HEK293T (cell line): ENCODE data around the gene CCDC68.

ENCODE experiments used
- CTCF ChIA-PET: fragments of 350-600 bp; formaldehyde crosslinking; extraction: SDS; loops from one replicate; lab custom pipeline; 2021; ENCODE audit warnings: antibody characterized with exemption, inconsistent platforms; lab: Yijun Ruan, JAX
- POLR2A ChIA-PET: fragments of 350-600 bp; formaldehyde crosslinking; extraction: SDS; loops from one replicate; lab custom pipeline; 2020; ENCODE audit warnings: antibody characterized with exemption, inconsistent platforms; lab: Yijun Ruan, JAX
- DNase-seq: peaks from one replicate; pipeline ENCODE4 v3.0.0; 2012; ENCODE audit warnings: mixed read lengths; ENCODE audit errors: extremely low spot score
- ARNT ChIP-seq: fragments of 450-650 bp; IDR thresholded peaks from 2 replicates; pipeline ENCODE4 v1.6.1; 2017; ENCODE audit warnings: mild to moderate bottlenecking
- BHLHE40 ChIP-seq: fragments of 450-650 bp; IDR thresholded peaks from 2 replicates; pipeline ENCODE4 v1.6.1; 2016; ENCODE audit warnings: mild to moderate bottlenecking, moderate library complexity, borderline replicate concordance
- CTBP1 ChIP-seq: fragments of 450-650 bp; IDR thresholded peaks from 2 replicates; pipeline ENCODE4 v1.6.1; 2016; ENCODE audit warnings: borderline replicate concordance
- ELF4 ChIP-seq: fragments of 450-650 bp; IDR thresholded peaks from 2 replicates; pipeline ENCODE4 v1.6.1; 2017; ENCODE audit warnings: antibody characterized with exemption
- FOXA1 ChIP-seq: fragments of 450-650 bp; IDR thresholded peaks from 2 replicates; pipeline ENCODE4 v1.6.1; 2016; ENCODE audit warnings: mild to moderate bottlenecking
- FOXK2 ChIP-seq: fragments of 450-650 bp; IDR thresholded peaks from 2 replicates; pipeline ENCODE4 v1.6.1; 2016; ENCODE audit warnings: mild to moderate bottlenecking
- FOXM1 ChIP-seq: fragments of 450-650 bp; IDR thresholded peaks from 2 replicates; pipeline ENCODE4 v1.6.1; 2017; ENCODE audit warnings: mild to moderate bottlenecking, borderline replicate concordance
- HDGF ChIP-seq: fragments of 450-650 bp; IDR thresholded peaks from 2 replicates; pipeline ENCODE4 v1.6.1; 2017; ENCODE audit warnings: antibody characterized with exemption, borderline replicate concordance
- L3MBTL2 ChIP-seq: fragments of 450-650 bp; conservative IDR thresholded peaks from 2 replicates; pipeline ENCODE4 v1.6.1; 2016; ENCODE audit warnings: mild to moderate bottlenecking
- LEF1 ChIP-seq: fragments of 450-650 bp; IDR thresholded peaks from 2 replicates; pipeline ENCODE4 v1.6.1; 2017; ENCODE audit warnings: mild to moderate bottlenecking, borderline replicate concordance
- NFRKB ChIP-seq: fragments of 450-650 bp; IDR thresholded peaks from 2 replicates; pipeline ENCODE4 v1.6.1; 2016; ENCODE audit warnings: mild to moderate bottlenecking, moderate library complexity
- SP1 ChIP-seq: fragments of 450-650 bp; IDR thresholded peaks from 2 replicates; pipeline ENCODE4 v1.6.1; 2017
- SUZ12 ChIP-seq: fragments of 450-650 bp; IDR thresholded peaks from 2 replicates; pipeline ENCODE4 v1.6.1; 2016; ENCODE audit warnings: mild to moderate bottlenecking
- TARDBP ChIP-seq: fragments of 450-650 bp; IDR thresholded peaks from 2 replicates; pipeline ENCODE4 v1.6.1; 2016
- ZNF384 ChIP-seq: fragments of 450-650 bp; IDR thresholded peaks from 2 replicates; pipeline ENCODE4 v1.6.1; 2016
- TF ChIP-seq, protein P1 (sequence below): fragments of 450-650 bp; IDR thresholded peaks from 2 replicates; pipeline ENCODE4 v1.6.1; 2016

Gene CCDC68

DNA sequence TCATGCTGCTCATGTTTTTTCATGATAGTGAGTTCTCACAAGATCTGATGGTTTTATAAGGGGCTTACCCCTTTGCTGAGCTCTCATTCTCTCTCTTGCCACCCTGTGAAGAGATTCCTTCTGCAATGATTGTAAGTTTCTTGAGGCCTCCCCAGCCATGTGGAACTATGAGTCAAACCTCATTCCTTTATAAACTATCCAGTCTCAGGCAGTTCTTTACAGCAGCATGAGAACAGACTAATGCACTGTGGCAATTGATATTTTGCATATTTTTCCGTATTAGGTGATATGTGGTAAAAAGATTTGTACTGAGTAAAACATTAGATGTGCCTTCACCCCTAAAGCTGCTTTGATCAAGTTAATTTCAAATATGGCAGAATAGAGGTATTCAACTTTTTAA is 82.2 kb downstream of the CCDC68 start:
- no peak for DNase-seq
- ChIA-PET POLR2A (no interaction called here), CTCF (no interaction called here)
- no peak for TF ChIP-seq BHLHE40
- no peak for TF ChIP-seq FOXK2
- no peak for TF ChIP-seq L3MBTL2
- TF ChIP-seq, protein P1, sequence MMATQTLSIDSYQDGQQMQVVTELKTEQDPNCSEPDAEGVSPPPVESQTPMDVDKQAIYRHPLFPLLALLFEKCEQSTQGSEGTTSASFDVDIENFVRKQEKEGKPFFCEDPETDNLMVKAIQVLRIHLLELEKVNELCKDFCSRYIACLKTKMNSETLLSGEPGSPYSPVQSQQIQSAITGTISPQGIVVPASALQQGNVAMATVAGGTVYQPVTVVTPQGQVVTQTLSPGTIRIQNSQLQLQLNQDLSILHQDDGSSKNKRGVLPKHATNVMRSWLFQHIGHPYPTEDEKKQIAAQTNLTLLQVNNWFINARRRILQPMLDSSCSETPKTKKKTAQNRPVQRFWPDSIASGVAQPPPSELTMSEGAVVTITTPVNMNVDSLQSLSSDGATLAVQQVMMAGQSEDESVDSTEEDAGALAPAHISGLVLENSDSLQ, result no peak
- no peak for TF ChIP-seq SUZ12
- TF ChIP-seq ZNF384, result no peak
- TF ChIP-seq ELF4, result no peak
- TF ChIP-seq FOXM1, result no peak
- no peak for TF ChIP-seq ARNT
- no peak for TF ChIP-seq SP1
- no peak for TF ChIP-seq NFRKB
- TF ChIP-seq FOXA1, result no peak
- no peak for TF ChIP-seq HDGF
- no peak for TF ChIP-seq LEF1
- TF ChIP-seq TARDBP, result no peak
- no peak for TF ChIP-seq CTBP1

DNA sequence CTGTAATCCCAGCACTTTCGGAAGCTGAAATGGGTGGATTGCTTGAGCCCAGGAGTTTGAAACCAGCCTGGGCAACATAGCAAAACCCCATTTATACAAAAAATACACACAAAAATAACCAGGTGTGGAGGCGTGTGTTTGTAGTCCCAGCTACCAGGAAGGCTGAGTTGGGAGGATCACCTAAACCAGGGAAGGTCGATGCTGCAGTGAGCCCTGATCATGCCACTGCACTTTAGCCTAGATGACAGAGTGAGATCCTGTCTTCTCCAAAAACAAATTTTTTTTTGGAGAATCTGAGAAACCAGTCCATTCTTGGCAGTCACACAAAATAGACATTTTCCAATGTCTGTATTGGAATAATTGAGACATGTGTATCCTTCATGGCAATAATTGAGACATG is 84.2 kb downstream of the CCDC68 start:
- TF ChIP-seq, protein P1, result no peak
- TF ChIP-seq BHLHE40 (no peak), TARDBP (no peak), CTBP1 (no peak), SP1 (no peak), NFRKB (no peak), SUZ12 (no peak), FOXA1 (no peak), HDGF (no peak), FOXM1 (no peak), ARNT (no peak), L3MBTL2 (no peak)
- ChIA-PET CTCF (no interaction called here), POLR2A (no interaction called here)
- no peak for DNase-seq

DNA sequence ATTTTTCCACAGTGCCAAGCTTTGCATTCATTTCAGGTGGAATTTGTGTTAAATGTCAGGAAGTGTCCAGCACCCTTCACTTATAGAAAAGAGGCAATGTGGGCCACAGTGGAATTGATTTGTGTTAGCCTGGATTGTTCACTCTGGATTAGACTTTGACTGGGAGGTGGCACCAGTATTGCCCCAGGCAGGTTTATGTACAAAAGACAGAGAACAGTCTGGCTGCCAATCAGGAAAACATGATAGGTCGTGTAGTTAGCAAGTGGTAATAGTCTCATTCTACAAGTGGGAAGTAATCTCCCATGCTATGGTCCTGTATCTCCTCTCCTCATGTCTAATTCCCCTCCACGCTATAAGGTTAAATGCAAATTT is 85.4 kb downstream of the CCDC68 start:
- DNase-seq, result no peak
- POLR2A ChIA-PET, result no interaction called here
- CTCF ChIA-PET, result no interaction called here
- TF ChIP-seq ELF4 (no peak), FOXK2 (no peak)
- TF ChIP-seq, protein P1, result no peak

DNA sequence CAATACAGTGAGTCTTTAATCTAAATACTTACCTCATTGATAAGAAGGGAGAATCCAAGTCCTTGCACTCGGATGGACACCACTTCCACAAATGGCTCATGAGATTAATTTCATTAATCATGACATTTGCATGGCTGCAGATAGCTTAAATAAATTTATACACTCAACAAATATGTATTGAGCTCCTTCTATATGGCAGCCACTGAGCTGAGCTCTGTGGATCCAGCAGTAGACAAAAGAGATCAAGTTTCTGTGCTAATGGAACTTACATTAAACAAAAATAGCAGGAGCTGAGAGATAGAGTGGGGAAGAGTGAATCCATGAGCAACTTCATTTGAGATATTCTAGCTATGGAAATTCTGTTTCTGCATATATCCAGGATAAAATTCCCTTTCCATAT is 86.6 kb downstream of the CCDC68 start:
- DNase-seq, result no peak
- CTCF ChIA-PET, result no interaction called here

DNA sequence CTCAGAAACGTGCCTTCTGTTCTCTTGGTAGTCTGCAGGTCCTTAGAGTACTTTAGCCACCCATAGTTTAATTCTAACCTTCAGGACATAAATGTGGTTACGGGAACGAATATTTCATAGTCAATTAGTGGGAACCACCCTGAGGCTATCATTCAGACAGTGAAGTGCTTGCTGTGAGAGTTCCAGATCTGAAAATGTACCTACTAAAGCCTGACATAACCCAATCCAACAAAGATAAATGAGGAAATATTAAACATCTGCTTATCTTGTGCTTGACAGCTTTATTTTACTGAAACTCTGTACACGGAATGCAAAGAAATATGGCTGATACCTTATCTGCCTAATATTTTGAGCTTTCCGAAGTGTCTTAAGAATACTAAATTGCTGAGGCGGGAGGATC is 88.0 kb downstream of the CCDC68 start:
- ChIA-PET CTCF (no interaction called here), POLR2A (no interaction called here)
- DNase-seq, result no peak
- TF ChIP-seq, protein P1, result no peak
- TF ChIP-seq FOXA1 (no peak), SUZ12 (no peak), ZNF384 (no peak), FOXM1 (no peak), L3MBTL2 (no peak), LEF1 (no peak), FOXK2 (no peak), CTBP1 (no peak), NFRKB (no peak), BHLHE40 (no peak), SP1 (no peak), TARDBP (no peak), ARNT (no peak), ELF4 (no peak), HDGF (no peak)

More for the DNA sequence above, 86.6 kb downstream of the CCDC68 start:
- POLR2A ChIA-PET, result no interaction called here
- TF ChIP-seq FOXK2 (no peak), ELF4 (no peak), TARDBP (no peak), L3MBTL2 (no peak)

DNA sequence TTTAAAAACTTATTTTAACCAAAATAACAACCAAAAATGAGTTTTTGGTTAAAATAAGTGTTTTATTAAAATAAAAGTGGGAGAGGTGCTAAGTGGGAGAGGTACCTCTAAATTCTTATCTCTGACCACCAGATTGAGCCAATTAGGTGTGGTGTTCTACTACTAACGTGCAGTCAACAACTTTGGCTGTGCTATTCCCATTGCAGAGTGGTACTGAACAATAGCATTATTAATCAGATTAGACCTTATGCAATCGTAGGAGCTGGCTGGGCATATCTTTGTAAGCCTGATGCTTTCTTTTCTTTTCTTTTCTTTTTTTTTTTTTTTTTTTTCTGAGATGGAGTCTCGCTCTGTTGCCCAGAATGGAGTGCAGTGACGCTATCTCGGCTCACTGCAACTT is 92.1 kb downstream of the CCDC68 start:
- TF ChIP-seq L3MBTL2 (no peak), FOXK2 (no peak), ARNT (no peak), TARDBP (no peak)
- TF ChIP-seq, protein P1, result no peak
- DNase-seq, result no peak
- POLR2A ChIA-PET, result no interaction called here
- CTCF ChIA-PET, result no interaction called here
